Measurements from ENCODE around the gene SLC7A8. TPM values are rescaled to one million over a fixed set of nuclear protein-coding genes. Genes with fewer than 3 reads are reported as not detected.

SLC7A8 gene
- total RNA-seq, 2 experiments from 2014 or later = 0.73 to 0.80 TPM

DNA sequence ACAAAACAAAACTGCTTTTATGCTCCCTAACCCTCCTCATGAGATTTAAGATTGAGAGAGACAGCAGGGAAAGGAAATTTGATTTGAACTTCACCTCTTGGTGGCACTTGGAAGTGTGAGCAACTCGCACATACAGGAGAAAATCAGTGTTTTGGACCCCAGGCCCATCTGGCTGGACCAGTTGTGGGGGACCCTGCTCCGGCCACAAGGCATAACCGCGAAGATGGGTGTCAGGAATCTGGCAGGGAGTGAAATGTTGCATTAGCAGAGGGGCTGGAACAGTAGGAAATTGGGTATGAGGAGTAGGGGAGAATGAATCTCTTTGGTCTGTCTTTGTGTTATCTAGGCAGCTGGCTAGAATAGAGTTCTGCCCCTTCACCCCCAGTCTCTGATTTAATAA, 79.9 kb downstream of the SLC7A8 start:
- no peak overlapping the region for H3K4me3 Mint-ChIP-seq

DNA sequence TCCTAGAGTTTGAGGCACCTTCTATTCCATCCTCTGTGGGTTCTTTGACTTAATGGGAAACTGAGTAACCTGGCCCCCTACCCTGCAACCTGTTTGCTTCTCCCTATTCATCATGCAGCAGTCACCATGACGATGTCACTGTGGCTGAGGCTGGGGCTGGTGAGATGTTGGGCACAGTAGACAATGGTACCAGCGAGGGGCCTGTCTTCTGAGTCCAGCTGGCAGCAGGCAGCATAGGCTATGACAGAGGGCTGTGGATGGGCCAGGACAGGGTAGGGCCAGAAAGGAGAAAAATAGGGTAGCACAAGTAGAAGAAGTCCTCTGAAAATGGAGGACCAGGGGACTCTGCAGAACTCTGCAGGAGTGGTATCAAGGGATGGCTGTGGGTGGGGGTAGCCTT, 80.7 kb downstream of the SLC7A8 start:
- H3K4me3 ChIP-seq (ENCODE audit: low read length) = no peak overlapping the region
- no peak for ATAC-seq (ENCODE audit: poor library complexity)
- Mint-ChIP-seq H3K9me3 (no peaks in the 10 kb centered on the region), H3K4me3 (no peak overlapping the region), H3K27me3 (no peaks in the 10 kb centered on the region), H3K4me1 (ENCODE audit: low read depth) (peaks cover 17% of the 10 kb centered on the region), H3K36me3 (ENCODE audit: low read depth) (peaks cover 20% of the 10 kb centered on the region), H3K27ac (no peak overlapping the region)
- H3K4me1 ChIP-seq (ENCODE audit: insufficient read depth, low read length) = peaks cover 2% of the 10 kb centered on the region
- intact Hi-C loops (cut with DNase I, micrococcal nuclease) = no loop called here
- H3K36me3 ChIP-seq (ENCODE audit: insufficient read depth, low read length) = peaks cover 17% of the 10 kb centered on the region
- H3K9me3 ChIP-seq (ENCODE audit: control insufficient read depth in 1 of 2, insufficient read depth in 1 of 2, low read length in 2 of 2) = no peaks in the 10 kb centered on the region
- TF ChIP-seq, protein P1, sequence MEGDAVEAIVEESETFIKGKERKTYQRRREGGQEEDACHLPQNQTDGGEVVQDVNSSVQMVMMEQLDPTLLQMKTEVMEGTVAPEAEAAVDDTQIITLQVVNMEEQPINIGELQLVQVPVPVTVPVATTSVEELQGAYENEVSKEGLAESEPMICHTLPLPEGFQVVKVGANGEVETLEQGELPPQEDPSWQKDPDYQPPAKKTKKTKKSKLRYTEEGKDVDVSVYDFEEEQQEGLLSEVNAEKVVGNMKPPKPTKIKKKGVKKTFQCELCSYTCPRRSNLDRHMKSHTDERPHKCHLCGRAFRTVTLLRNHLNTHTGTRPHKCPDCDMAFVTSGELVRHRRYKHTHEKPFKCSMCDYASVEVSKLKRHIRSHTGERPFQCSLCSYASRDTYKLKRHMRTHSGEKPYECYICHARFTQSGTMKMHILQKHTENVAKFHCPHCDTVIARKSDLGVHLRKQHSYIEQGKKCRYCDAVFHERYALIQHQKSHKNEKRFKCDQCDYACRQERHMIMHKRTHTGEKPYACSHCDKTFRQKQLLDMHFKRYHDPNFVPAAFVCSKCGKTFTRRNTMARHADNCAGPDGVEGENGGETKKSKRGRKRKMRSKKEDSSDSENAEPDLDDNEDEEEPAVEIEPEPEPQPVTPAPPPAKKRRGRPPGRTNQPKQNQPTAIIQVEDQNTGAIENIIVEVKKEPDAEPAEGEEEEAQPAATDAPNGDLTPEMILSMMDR (IDR thresholded peaks at IDR 0.05) = no peak
- no peak overlapping the region for H3K27ac ChIP-seq (ENCODE audit: low read depth in 1 of 2, low read length in 2 of 2)
- DNase-seq = no peak
- CTCF ChIA-PET = interaction anchor here (1.4 kb wide), 1 partner anchor 17 kb away, joined by 3 read pairs; no protein-coding TSS in a partner anchor
- no peaks in the 10 kb centered on the region for H3K27me3 ChIP-seq (ENCODE audit: control insufficient read depth in 1 of 2, insufficient read depth in 2 of 2, low read length in 2 of 2)
- POLR2A ChIA-PET = interaction anchor here (1.0 kb wide), 1 partner anchor 17 kb away, joined by 4 read pairs; no protein-coding TSS in a partner anchor

More for the DNA sequence above, 79.9 kb downstream of the SLC7A8 start:
- intact Hi-C loops (cut with DNase I, micrococcal nuclease) = no loop called here
- peaks cover 12% of the 10 kb centered on the region for H3K36me3 Mint-ChIP-seq (ENCODE audit: low read depth)
- H3K9me3 ChIP-seq (ENCODE audit: control insufficient read depth in 1 of 2, insufficient read depth in 1 of 2, low read length in 2 of 2) = no peaks in the 10 kb centered on the region
- H3K4me3 ChIP-seq (ENCODE audit: low read length) = no peak overlapping the region
- DNase-seq (no peak), ATAC-seq (ENCODE audit: poor library complexity) (no peak)
- ChIA-PET CTCF (interaction anchor here (0.6 to 1.5 kb wide), 3 partner anchors 17 to 196 kb away, joined by 3 to 4 read pairs (median 4); no protein-coding TSS in a partner anchor), POLR2A (no interaction called here)
- H3K27me3 Mint-ChIP-seq = no peaks in the 10 kb centered on the region
- H3K4me1 ChIP-seq (ENCODE audit: insufficient read depth, low read length) = no peaks in the 10 kb centered on the region
- no peak overlapping the region for H3K27ac ChIP-seq (ENCODE audit: low read depth in 1 of 2, low read length in 2 of 2)
- peaks cover 9% of the 10 kb centered on the region for H3K36me3 ChIP-seq (ENCODE audit: insufficient read depth, low read length)
- TF ChIP-seq, protein P1 (IDR thresholded peaks at IDR 0.05) = no peak
- no peak overlapping the region for H3K27ac Mint-ChIP-seq
- peaks cover 16% of the 10 kb centered on the region for H3K4me1 Mint-ChIP-seq (ENCODE audit: low read depth)
- H3K27me3 ChIP-seq (ENCODE audit: control insufficient read depth in 1 of 2, insufficient read depth in 2 of 2, low read length in 2 of 2) = no peaks in the 10 kb centered on the region
- H3K9me3 Mint-ChIP-seq = no peaks in the 10 kb centered on the region

DNA sequence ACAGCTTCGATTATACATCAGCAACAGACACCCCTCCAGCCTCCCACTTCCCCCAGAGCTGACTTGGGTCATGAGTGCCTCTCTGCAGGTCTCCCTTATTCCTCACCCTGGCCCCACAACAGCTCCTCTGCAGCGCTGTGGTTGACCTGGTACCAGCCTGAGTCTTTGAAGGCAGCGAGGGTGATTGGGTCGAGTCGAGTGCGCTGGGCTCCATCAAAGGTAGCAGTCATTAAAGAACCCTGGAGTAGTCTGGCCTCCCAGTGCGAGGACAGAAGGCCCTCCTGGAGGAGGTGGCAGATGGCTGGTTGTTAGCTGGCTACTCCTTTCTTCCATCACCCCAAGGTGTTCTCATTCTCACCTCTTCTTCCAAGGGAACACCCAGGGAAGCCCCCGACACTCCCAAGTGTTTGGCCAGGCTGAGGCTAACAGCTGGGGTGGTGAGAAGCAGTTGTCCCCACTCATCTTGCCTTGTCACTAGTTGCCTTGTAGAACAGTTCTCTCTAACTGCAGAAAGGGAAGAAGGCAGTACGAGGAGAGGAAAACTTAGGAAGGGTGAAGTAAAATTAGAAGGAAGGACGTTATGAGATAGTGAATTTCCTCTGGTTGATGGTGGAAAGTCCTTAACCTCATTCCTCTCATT, 81.4 kb downstream of the SLC7A8 start:
- POLR2A ChIA-PET = interaction anchor here (1.0 kb wide), 1 partner anchor 18 kb away, joined by 4 read pairs; no protein-coding TSS in a partner anchor
- no peaks in the 10 kb centered on the region for H3K27me3 Mint-ChIP-seq
- H3K4me3 ChIP-seq (ENCODE audit: low read length) = no peak overlapping the region
- TF ChIP-seq, protein P1 (IDR thresholded peaks at IDR 0.05) = no peak
- no peak overlapping the region for H3K4me3 Mint-ChIP-seq
- peaks cover 27% of the 10 kb centered on the region for H3K36me3 Mint-ChIP-seq (ENCODE audit: low read depth)
- no peak overlapping the region for H3K27ac ChIP-seq (ENCODE audit: low read depth in 1 of 2, low read length in 2 of 2)
- peaks cover 21% of the 10 kb centered on the region for H3K36me3 ChIP-seq (ENCODE audit: insufficient read depth, low read length)
- no peaks in the 10 kb centered on the region for H3K9me3 ChIP-seq (ENCODE audit: control insufficient read depth in 1 of 2, insufficient read depth in 1 of 2, low read length in 2 of 2)
- no peaks in the 10 kb centered on the region for H3K9me3 Mint-ChIP-seq
- no peaks in the 10 kb centered on the region for H3K27me3 ChIP-seq (ENCODE audit: control insufficient read depth in 1 of 2, insufficient read depth in 2 of 2, low read length in 2 of 2)
- intact Hi-C loops (cut with DNase I, micrococcal nuclease) = no loop called here
- no peak overlapping the region for H3K27ac Mint-ChIP-seq
- CTCF ChIA-PET = interaction anchor here (1.4 kb wide), 1 partner anchor 18 kb away, joined by 3 read pairs; no protein-coding TSS in a partner anchor
- peaks cover 24% of the 10 kb centered on the region for H3K4me1 Mint-ChIP-seq (ENCODE audit: low read depth)
- no peak for ATAC-seq (ENCODE audit: poor library complexity)
- H3K4me1 ChIP-seq (ENCODE audit: insufficient read depth, low read length) = peaks cover 4% of the 10 kb centered on the region
- DNase-seq = no peak
